SU-DHL-6 (cell line): ENCODE measurements around the gene MYLK3.

ENCODE experiments used
- CTCF ChIP-seq: fragments of 200-600 bp; sonication (generic); IDR thresholded peaks from one replicate; pipeline ENCODE4 v1.5.1; 2017; ENCODE audit warnings: antibody characterized with exemption, mild to moderate bottlenecking, low read length, moderate library complexity; ENCODE audit not compliant: insufficient read depth, poor library complexity, severe bottlenecking
- EZH2phosphoT487 ChIP-seq: fragments of 200-600 bp; sonication (generic), shearing (Covaris generic); conservative IDR thresholded peaks from 2 replicates; pipeline ENCODE4 v1.6.1; 2018; ENCODE audit warnings: mild to moderate bottlenecking, antibody characterized with exemption, low read length, moderate library complexity, mixed read lengths

GRCh38 chr16:46747777-46748651 is at the start of gene MYLK3:
- no peak for TF ChIP-seq CTCF
- TF ChIP-seq EZH2phosphoT487: no peak
